Fibroblast of villous mesenchyme (primary cell): ENCODE measurements around the gene PRKG1. TPM values are rescaled to one million over a fixed set of nuclear protein-coding genes. Genes with fewer than 3 reads are reported as not detected.

ENCODE experiments used
- DNase-seq: peaks from one replicate; pipeline ENCODE4 v3.0.0-alpha.2; 2010; ENCODE audit warnings: low read depth
- H3K4me3 ChIP-seq: 2 replicates; pipeline ENCODE4 v1.5.1; 2011; ENCODE audit warnings: low read depth, mild to moderate bottlenecking, low read length
- total RNA-seq: library from RNA; depleted of rRNA; stranded (reverse); fragments of >200 nt; gene quantifications from 2 replicates; pipeline ENCODE4 v1.2.3, GENCODE V29; 2012
- TF ChIP-seq, protein P1 (sequence below): IDR thresholded peaks from 2 replicates; pipeline ENCODE4 v1.5.1; 2012; ENCODE audit warnings: low read depth, mild to moderate bottlenecking, low read length; ENCODE audit not compliant: insufficient read depth

Gene PRKG1
- total RNA-seq, 1 donor: 19.0 TPM

DNA sequence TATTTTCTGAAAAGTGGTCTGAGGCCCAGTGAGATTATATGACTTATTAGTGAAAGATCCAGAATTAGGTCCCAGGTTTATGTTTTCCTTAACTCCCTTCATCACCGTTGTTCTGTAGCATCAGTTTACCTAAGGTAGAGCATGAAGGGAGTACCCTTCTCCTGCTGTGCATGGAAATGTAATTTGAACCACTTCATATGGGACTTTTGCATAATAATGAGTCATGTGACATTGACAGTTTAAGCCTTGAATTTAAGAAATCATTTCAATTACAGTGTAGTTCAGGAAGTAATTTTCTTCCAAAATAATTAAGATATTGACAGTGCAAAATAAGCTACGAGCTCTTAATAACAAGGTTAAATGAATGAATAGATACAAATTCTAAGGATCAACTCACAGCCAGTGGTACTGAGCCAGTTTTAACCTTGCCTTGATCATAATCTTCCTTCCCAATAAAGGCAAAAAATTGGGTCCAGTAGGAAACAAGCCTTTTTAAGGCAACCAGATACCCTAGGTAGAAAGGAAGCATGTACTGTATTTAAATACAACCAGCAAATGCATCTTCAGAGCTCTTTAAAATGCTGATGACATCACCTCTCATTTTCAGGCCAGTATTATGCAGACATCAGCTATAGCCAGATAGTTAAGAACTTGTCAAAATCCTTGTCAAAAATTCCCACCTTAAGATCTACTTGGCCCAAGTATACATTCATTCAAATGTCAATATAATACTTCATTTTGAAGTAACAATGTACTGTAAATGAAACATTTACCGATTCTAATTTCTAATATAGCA is 1191.0 kb downstream of the PRKG1 start:
- TF ChIP-seq, protein P1, sequence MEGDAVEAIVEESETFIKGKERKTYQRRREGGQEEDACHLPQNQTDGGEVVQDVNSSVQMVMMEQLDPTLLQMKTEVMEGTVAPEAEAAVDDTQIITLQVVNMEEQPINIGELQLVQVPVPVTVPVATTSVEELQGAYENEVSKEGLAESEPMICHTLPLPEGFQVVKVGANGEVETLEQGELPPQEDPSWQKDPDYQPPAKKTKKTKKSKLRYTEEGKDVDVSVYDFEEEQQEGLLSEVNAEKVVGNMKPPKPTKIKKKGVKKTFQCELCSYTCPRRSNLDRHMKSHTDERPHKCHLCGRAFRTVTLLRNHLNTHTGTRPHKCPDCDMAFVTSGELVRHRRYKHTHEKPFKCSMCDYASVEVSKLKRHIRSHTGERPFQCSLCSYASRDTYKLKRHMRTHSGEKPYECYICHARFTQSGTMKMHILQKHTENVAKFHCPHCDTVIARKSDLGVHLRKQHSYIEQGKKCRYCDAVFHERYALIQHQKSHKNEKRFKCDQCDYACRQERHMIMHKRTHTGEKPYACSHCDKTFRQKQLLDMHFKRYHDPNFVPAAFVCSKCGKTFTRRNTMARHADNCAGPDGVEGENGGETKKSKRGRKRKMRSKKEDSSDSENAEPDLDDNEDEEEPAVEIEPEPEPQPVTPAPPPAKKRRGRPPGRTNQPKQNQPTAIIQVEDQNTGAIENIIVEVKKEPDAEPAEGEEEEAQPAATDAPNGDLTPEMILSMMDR: no peak
- no peak for DNase-seq
- no peak overlapping the region for H3K4me3 ChIP-seq

DNA sequence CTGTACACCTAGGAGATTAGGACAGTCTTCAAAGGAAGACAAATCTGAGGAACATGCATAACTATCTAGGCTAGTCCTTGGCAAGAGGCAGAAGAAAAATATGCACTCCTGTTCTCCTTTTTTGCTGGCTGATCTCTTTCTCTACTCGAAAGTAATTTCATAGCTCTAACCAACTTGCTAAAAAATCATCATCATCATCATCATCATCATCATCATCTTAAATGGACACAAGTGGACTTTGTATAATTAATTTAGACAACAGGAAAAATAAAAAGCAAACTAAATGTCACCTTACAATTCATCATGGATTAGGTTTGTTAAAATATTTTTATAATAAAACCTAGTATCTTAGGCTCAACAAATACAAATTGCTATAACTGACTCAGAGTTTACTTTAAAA is 1192.6 kb downstream of the PRKG1 start:
- no peak for DNase-seq
- TF ChIP-seq, protein P1: no peak

DNA sequence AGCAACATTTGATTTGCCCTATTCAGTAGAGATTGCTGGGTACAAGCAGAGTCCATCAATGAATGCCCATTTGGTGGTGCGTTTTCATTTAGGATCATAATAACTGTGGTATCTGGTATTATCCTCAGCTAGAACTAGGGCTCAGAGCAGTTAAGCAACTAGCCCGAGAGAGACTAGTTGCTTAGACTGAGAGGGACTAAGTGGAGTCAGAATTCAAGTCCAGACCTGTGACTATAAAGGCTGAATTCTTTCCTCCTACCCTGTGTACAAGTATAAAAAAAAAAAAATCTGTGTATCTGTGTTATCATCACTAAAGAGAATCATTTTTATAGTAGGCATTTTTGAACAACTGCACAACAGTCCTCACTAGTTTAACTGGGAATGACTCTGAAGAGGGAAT is 1194.5 kb downstream of the PRKG1 start:
- no peak overlapping the region for H3K4me3 ChIP-seq
- TF ChIP-seq, protein P1: no peak
- DNase-seq: no peak

More for the DNA sequence above, 1192.6 kb downstream of the PRKG1 start:
- H3K4me3 ChIP-seq: no peak overlapping the region

DNA sequence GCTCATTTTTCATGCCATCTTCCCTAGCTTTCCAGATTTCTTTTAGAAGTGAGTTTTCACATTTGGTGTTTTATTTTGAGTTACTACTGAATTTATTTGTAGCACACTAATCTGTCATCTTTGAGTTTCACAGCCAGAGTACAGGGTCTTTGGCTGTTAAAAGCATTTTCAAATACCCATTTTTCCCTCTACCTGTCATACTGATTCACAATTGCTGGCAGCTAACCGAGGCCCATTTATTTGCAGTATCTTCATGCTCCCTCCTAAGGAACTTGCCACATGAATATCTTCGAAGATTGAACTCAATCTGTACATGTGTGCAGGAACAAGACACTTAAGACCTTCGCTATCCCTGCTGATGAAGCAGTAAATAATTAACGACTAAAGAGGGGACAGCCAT is 1194.9 kb downstream of the PRKG1 start:
- H3K4me3 ChIP-seq: no peak overlapping the region
- DNase-seq: no peak
- TF ChIP-seq, protein P1: no peak

DNA sequence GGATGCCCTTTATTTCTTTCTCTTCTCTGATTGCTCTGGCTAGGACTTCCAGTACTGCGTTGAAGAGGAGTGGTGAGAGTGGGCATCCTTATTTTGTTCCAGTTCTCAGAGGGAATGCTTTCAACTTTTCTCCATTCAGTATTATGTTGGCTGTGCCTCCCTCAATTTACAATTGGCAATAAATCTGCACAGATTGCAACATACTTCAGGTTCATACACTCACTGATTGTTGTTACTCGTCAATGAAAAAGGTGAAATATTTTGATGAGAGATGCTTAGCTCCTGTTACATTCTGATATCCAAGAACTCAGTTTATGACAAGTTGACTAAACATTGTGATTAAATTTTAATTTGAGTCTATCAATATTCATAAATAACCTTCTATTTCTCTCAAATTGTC is 1201.9 kb downstream of the PRKG1 start:
- H3K4me3 ChIP-seq: no peak overlapping the region
- TF ChIP-seq, protein P1: no peak
- no peak for DNase-seq

DNA sequence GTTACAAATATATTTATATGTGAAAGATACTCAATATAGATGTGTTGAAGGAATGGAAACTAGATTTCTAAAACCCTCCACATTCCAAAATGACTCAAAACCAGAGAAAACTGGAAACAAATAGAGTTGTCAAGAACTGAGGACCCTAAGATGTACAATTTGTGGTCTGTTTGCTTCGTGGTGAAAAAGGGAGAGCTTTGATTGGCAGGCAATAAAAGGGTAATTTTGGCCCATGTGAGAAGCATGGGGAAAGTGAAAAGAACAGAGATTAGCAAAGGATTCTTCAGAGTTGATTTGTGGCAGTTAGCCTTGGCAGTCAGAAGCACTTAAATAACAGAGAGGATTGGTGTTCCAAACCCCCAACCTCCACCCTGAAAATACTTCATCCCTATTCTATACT is 1202.7 kb downstream of the PRKG1 start:
- H3K4me3 ChIP-seq: no peak overlapping the region
- TF ChIP-seq, protein P1: no peak

DNA sequence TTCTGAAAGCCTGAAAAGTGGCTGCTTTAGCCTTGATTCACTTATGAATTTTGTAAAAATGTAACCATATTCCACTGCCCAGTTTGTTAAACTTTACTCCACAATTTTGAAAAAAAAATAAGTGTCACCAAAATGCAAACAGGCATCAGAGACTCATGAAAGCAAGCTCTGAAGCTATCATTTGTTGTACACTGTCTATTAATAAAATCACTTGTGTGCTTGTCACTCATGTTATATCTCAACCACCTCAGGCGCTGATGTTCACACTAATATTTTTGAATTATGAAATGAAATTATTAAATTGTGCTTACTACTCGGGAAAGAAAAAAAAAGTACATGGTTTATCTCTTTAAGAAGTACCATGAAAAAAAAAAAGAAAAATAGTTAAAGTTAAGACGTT is 1205.3 kb downstream of the PRKG1 start:
- TF ChIP-seq, protein P1: no peak
- DNase-seq: no peak
- no peak overlapping the region for H3K4me3 ChIP-seq

More for the DNA sequence above, 1202.7 kb downstream of the PRKG1 start:
- DNase-seq: no peak
